HG02885 (cell line): Measurements from ENCODE around the gene SIGLEC15.
"Not testable (repeated sequence)": the region's sequence is repeated elsewhere in the genome, so short reads cannot be mapped to it uniquely, and the experiment has no call there.

Experiments
- ATAC-seq: cut with Tn5 transposase; IDR thresholded peaks from one replicate; pipeline ENCODE4 v1.9.1; 2021; ENCODE audit warnings: mild to moderate bottlenecking; ENCODE audit not compliant: unreplicated experiment, poor library complexity

Gene SIGLEC15

GRCh38 chr18:45825258-45826044 is at the start of gene SIGLEC15:
Gene SIGLEC15 (plus strand): TSS chr18:45825675. CDS start chr18:45825729, 54 bp downstream.
- ATAC-seq, result no peak

- ATAC-seq, result no peak
These were observed 49.7 kb upstream of the SIGLEC15 start for GRCh38 chr18:45775743-45776142.

GRCh38 chr18:45777393-45777792 is 48.1 kb upstream of the SIGLEC15 start:
- no peak for ATAC-seq

GRCh38 chr18:45780568-45780967 is 44.9 kb upstream of the SIGLEC15 start:
- ATAC-seq, result no peak

GRCh38 chr18:45782662-45783061 is 42.8 kb upstream of the SIGLEC15 start:
- no peak for ATAC-seq

GRCh38 chr18:45783097-45784075 is 42.1 kb upstream of the SIGLEC15 start:
- no peak for ATAC-seq

- ATAC-seq, result no peak
These were observed 40.3 kb upstream of the SIGLEC15 start for GRCh38 chr18:45785134-45785533.

- no peak for ATAC-seq
These were observed 38.5 kb upstream of the SIGLEC15 start for GRCh38 chr18:45786941-45787340.

GRCh38 chr18:45787346-45787745 is 38.1 kb upstream of the SIGLEC15 start:
- ATAC-seq, result no peak

GRCh38 chr18:45788861-45789260 is 36.6 kb upstream of the SIGLEC15 start:
- ATAC-seq, result no peak

GRCh38 chr18:45792506-45793263 is 32.8 kb upstream of the SIGLEC15 start:
- ATAC-seq, result no peak

GRCh38 chr18:45793264-45793965 is 32.1 kb upstream of the SIGLEC15 start:
- ATAC-seq, result no peak

- ATAC-seq, result no peak
These were observed 24.0 kb upstream of the SIGLEC15 start for GRCh38 chr18:45801416-45802004.

GRCh38 chr18:45802814-45803492 is 22.5 kb upstream of the SIGLEC15 start:
- no peak for ATAC-seq

- ATAC-seq, result no peak
These were observed 19.9 kb upstream of the SIGLEC15 start for GRCh38 chr18:45805551-45805950.

- ATAC-seq, result no peak
These were observed 19.2 kb upstream of the SIGLEC15 start for GRCh38 chr18:45806226-45806625.

GRCh38 chr18:45807144-45807543 is 18.3 kb upstream of the SIGLEC15 start:
- not testable (repeated sequence) for ATAC-seq

- ATAC-seq, result not testable (repeated sequence)
These were observed 10.7 kb upstream of the SIGLEC15 start for GRCh38 chr18:45814733-45815132.

GRCh38 chr18:45817543-45817942 is 7.9 kb upstream of the SIGLEC15 start:
- ATAC-seq, result no peak
